Islet of Langerhans (tissue), 1 donor: ENCODE measurements around the gene DNAJB6.

ENCODE experiments used
- FAIRE-seq: peaks from one replicate; lab custom pipeline; 2011; peaks lifted over from hg19 to GRCh38; lab: Jason Lieb, UNC

The DNAJB6 gene

GRCh38 chr7:157429680-157430224 lies 92.9 kb downstream of the DNAJB6 start:
- FAIRE-seq: no peak

- no peak for FAIRE-seq
These were observed 93.9 kb downstream of the DNAJB6 start for GRCh38 chr7:157430721-157431120.

- FAIRE-seq: no peak
These were observed 94.6 kb downstream of the DNAJB6 start for GRCh38 chr7:157431173-157431950.

- FAIRE-seq: no peak
These were observed 95.2 kb downstream of the DNAJB6 start for GRCh38 chr7:157431951-157432540.

DNA sequence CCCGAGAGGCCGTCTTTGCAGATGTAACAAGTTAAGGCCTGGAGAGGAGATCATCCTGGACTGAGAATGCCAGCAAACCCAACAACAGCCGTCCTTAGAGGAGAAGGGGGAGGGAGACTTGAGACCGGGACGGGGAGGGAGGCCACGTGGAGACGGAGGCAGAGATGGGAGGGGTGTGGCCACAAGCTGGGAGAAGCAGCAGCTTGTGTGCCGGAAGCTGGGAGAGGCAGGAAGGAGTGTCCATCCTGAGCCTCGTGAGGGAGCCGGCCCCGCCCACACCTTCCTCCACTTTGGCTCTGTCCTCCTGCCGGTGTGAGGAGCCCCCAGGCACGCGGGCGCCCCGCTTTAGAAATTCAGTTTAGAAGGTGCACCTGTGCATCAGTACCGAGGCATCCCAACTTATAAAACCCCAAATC lies 95.7 kb downstream of the DNAJB6 start:
- FAIRE-seq: no peak

DNA sequence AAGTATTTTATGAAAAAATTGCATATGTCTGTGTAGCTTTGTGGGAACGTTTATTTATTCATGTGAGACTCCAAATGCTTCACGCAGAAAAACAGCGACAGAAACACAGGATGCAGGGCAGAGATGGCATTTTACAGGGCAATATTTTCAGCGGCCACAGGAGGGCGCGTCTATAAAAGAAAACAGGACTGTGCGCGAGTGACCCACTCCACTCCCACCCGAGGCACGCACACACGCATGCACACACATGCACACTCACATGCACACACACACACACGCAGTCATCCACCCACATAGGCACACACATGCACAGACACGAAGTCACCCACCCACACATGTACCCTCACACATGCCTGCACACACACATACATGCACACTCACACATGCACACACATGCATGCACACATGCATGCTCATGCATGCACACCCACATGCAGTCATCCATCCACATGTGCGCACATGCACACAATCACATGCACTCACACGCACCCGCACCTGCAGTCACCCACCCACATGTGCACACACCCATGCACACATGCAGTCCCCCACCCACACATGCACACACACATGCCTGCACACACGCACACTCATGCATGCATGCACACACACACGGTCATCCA lies 96.3 kb downstream of the DNAJB6 start:
- FAIRE-seq: no peak

- FAIRE-seq: no peak
These were observed 96.8 kb downstream of the DNAJB6 start for GRCh38 chr7:157433628-157434027.

GRCh38 chr7:157434231-157434630 lies 97.4 kb downstream of the DNAJB6 start:
- no peak for FAIRE-seq

- no peak for FAIRE-seq
These were observed 97.9 kb downstream of the DNAJB6 start for GRCh38 chr7:157434701-157435100.

DNA sequence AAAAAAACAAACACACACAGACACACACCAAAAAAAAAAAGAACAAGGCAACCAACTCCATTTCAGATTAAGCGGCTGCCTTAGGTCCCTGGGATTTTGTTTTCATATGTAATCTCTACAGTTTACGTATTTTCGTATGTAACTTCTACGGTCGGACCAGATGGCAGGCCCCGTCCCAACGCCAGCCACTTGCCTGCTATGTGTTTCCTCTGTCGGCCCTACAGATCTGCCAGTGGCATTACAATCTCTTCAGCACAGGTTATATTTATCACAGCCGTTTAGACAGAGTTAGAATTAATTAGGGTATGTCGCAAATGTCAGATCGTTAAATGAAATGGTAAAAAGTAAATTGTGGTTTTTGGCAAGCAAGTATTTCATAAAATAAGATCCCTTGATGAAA lies 99.3 kb downstream of the DNAJB6 start:
- FAIRE-seq: no peak

- no peak for FAIRE-seq
These were observed 100.1 kb downstream of the DNAJB6 start for GRCh38 chr7:157436763-157437480.

DNA sequence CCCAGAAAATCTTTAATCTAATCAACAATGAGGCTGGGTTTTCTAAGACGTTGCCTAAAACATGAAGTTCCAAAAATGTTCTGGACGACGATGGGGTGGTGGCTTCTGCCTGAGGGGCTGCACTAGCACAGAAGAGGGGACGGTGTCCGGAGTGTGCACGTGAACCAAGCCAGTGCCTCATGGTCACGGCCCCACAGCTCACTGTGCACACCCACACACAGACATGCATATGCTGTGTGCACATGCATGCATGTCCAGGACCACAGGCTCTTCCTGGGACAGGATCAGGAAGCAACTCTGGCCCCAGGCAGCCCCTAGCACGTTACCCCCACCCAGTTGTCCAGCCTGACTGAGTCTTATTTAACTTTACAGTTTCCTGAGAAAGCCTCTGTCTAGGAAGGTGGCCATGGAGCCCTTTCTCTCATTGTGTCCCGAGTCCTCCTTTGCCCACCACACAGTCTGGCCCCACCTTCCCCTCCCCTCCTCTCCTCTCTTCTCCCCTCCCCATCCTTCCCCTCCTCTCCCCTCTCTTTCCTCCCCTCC lies 100.8 kb downstream of the DNAJB6 start:
- FAIRE-seq: no peak

DNA sequence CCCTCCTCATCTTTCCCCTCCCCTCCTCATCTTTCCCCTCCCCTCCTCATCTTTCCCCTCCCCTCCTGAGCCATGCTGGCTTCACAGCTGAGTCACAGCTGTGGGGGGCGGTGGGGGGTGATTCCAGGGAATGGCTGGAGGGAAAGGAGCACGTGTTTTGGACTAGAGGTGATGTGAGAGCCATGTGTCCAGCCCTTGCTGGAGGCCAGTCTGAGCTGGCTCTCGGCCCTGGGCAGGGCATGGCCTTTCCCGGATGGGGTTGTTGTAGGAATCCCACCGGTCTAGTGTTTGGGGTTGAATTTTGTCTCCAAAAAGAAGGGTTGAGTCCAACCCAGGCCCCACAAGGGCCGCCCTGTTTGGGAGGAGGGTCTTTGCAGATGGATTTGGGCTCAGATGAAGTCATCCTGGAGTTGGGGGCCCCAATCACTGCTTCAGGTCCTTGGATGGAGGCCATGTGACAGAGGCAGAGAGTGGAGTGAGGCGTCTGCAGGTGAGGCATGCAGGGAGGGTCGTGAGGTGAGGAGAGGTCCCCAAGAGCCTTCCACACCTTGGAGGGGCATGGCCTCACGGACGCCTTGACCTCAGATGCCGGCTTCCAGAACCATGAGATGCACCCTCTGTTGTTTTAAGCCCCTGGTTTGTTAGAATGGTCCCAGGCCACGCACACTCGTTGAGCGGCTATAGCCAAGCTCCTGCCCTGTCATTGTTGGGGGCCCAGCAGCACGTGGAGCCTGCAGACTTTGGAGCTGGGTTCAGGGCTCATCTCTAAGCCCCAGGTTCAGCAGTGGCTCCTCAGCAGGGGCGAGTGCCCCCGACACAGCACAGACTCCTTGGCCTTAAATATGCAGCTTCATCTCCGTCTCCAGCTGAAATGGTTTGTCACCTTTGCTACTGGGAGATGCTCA lies 101.6 kb downstream of the DNAJB6 start:
- FAIRE-seq: no peak

- no peak for FAIRE-seq
These were observed 102.3 kb downstream of the DNAJB6 start for GRCh38 chr7:157439149-157439548.

DNA sequence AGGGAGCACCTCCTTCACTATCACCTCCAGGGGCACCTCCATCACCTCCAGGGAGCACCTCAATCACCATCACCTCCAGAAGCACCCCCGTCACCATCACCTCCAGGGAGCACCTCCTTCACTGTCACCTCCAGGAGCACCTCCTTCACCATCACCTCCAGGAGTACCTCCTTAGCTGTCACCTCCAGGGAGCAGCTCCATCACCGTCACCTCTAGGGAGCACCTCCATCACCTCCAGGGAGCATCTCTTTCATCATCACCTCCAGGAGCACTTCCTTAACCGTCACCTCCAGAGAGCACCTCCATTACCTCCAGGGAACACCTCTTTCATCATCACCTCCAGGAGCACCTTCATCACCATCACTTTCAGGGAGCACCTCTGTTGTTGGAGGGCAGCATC lies 103.0 kb downstream of the DNAJB6 start:
- FAIRE-seq: no peak

- FAIRE-seq: no peak
These were observed 103.7 kb downstream of the DNAJB6 start for GRCh38 chr7:157440346-157441022.

DNA sequence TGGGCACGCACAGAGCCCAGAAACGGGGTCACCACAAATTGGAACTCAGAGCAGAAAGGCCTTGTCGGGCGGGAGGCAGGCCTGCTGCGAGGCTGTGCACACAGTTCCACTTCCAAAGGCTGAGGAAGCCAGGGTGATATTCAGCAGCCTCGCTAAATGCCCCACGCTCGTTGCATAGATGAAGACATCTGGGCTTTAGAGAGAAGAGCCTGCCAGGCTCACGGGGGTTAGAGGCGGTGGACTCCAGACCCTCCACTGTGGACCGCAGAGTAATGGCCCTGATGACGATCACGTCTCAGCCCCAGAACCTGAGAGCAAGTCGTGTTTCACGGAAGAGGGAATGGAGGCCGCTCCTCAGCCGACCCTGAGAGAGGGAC lies 104.2 kb downstream of the DNAJB6 start:
- no peak for FAIRE-seq

DNA sequence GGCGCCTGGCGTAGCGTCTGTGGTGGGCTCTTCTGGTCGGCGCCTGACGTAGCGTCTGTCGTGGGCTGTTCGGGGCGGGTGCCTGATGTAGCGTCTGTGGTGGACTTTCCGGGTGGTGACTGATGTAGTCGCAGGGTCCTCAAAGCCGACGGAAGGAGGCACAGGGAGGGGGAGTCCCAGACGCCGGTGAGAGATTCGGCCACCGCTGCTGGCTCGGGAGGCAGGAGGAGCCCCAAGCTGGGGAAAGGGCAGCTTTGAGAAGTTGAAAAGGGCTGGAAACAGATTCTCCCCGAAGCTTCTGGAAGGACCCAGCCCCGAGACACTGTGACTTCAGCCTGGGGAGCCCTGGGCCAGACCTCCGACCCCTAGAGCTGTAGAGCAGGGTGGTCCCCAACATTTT lies 105.7 kb downstream of the DNAJB6 start:
- FAIRE-seq: no peak

GRCh38 chr7:157442993-157443831 lies 106.4 kb downstream of the DNAJB6 start:
- FAIRE-seq: no peak
